HCT116 (cell line): ENCODE measurements around the gene ATOX1. TPM values are rescaled to one million over a fixed set of nuclear protein-coding genes. Genes with fewer than 3 reads are reported as not detected.

Experiments
- ATAC-seq: fragments of 200-7000 bp; cut with Tn5 transposase; 2 replicates; pipeline ENCODE4 v1.9.1; 2020; ENCODE audit warnings: mild to moderate bottlenecking, moderate library complexity
- BruUV-seq: library from RNA; stranded (reverse); fragments of 400-500 nt; replicated peaks from 2 replicates; lab custom pipeline; 2021; lab: Mats Ljungman, UMichigan
- CTCF ChIA-PET: fragments of 300-600 bp; sonication (Branson Sonifier 250); formaldehyde crosslinking; loops from one replicate; lab custom pipeline; 2021; ENCODE audit warnings: antibody characterized with exemption; lab: Charles Lee
- POLR2A ChIA-PET: fragments of 300-600, 350-600 bp; sonication (Branson Sonifier 250); formaldehyde crosslinking; loops from one replicate; lab custom pipeline; 2021; ENCODE audit warnings: antibody characterized with exemption; lab: Charles Lee
- RAD21 ChIA-PET, 2 experiments: fragments of 300-600 bp; sonication (Branson Sonifier 250); formaldehyde crosslinking; loops; one replicate each; lab custom pipeline; 2023; ENCODE audit warnings: low total read pairs in 2 of 2; ENCODE audit not compliant: uncharacterized antibody in 2 of 2, unreplicated experiment in 2 of 2, low non-redundant PET in 1 of 2; lab: Charles Lee
- DNase-seq: peaks from one replicate; pipeline ENCODE4 v3.0.0-alpha.2; 2010; ENCODE audit warnings: low read depth, low spot score
- H2AFZ ChIP-seq: fragments of 200-600 bp; shearing (Covaris generic), sonication (generic); 2 replicates; pipeline ENCODE4 v1.6.1; 2017; ENCODE audit warnings: low read depth, mixed run types, mixed read lengths, antibody characterized with exemption, low read length; ENCODE audit not compliant: poor library complexity, severe bottlenecking
- H3K27ac ChIP-seq: 2 replicates; pipeline ENCODE4 v1.5.1; 2012; ENCODE audit warnings: low read depth, low read length
- H3K27me3 ChIP-seq: fragments of 200-600 bp; sonication (generic); 2 replicates; pipeline ENCODE4 v1.6.1; 2016; ENCODE audit warnings: mixed run types, low read length, mixed read lengths; ENCODE audit not compliant: insufficient read depth
- H3K36me3 ChIP-seq, 2 experiments: fragments of 200-500 bp in 1 of 2; fragments of 200-600 bp in 1 of 2; sonication (Bioruptor generic) in 1 of 2; sonication (generic) in 1 of 2; 2 replicates each; pipeline versions ENCODE4 v1.5.1 to v1.6.1; 2014 to 2016; ENCODE audit warnings: low read length in 2 of 2, inconsistent platforms in 1 of 2, mixed read lengths in 1 of 2, mixed run types in 1 of 2; ENCODE audit not compliant: insufficient read depth in 2 of 2, control insufficient read depth in 1 of 2
- H3K4me1 ChIP-seq, 2 experiments: fragments of 200-600 bp in 1 of 2; sonication (generic) in 1 of 2; 2 replicates each; pipeline versions ENCODE4 v1.5.1 to v1.6.1; 2012 to 2017; ENCODE audit warnings: low read length in 2 of 2, inconsistent platforms in 1 of 2, mild to moderate bottlenecking in 1 of 2, mixed read lengths in 1 of 2, mixed run types in 1 of 2, moderate library complexity in 1 of 2; ENCODE audit not compliant: insufficient read depth in 2 of 2, control insufficient read depth in 1 of 2
- H3K4me2 ChIP-seq: fragments of 200-600 bp; sonication (generic); 2 replicates; pipeline ENCODE4 v1.6.1; 2017; ENCODE audit warnings: mixed run types, low read length, mixed read lengths
- H3K4me3 ChIP-seq, 2 experiments: fragments of 200-600 bp in 1 of 2; sonication (generic) in 1 of 2; replicated peaks in 1 of 2; 2 replicates each; pipeline ENCODE4 v1.5.1; 2011 to 2016; ENCODE audit warnings: low read length in 2 of 2, control low read depth in 1 of 2, low read depth in 1 of 2, mild to moderate bottlenecking in 1 of 2, mixed read lengths in 1 of 2, mixed run types in 1 of 2
- H3K79me2 ChIP-seq: fragments of 200-600 bp; sonication (generic); 2 replicates; pipeline ENCODE4 v1.6.1; 2017; ENCODE audit warnings: mild to moderate bottlenecking, mixed run types, low read length, moderate library complexity, mixed read lengths; ENCODE audit not compliant: insufficient read depth
- H3K9ac ChIP-seq: fragments of 200-600 bp; sonication (generic); 2 replicates; pipeline ENCODE4 v1.6.1; 2016; ENCODE audit warnings: low read length, mixed read lengths
- H3K9me2 ChIP-seq: fragments of 200-600 bp; sonication (generic), shearing (Covaris generic); 2 replicates; pipeline ENCODE4 v1.6.1; 2017; ENCODE audit warnings: mixed run types, mild to moderate bottlenecking, moderate library complexity; ENCODE audit not compliant: insufficient read depth
- H3K9me3 ChIP-seq, 2 experiments: fragments of 200-500 bp in 1 of 2; fragments of 200-600 bp in 1 of 2; sonication (Bioruptor generic) in 1 of 2; sonication (generic) in 1 of 2; 2 replicates each; pipeline ENCODE4 v1.6.1; 2014 to 2017; ENCODE audit warnings: low read length in 2 of 2, mixed read lengths in 2 of 2, inconsistent platforms in 1 of 2, low read depth in 1 of 2, mild to moderate bottlenecking in 1 of 2, mixed run types in 1 of 2, moderate library complexity in 1 of 2; ENCODE audit not compliant: control insufficient read depth in 1 of 2, insufficient read depth in 1 of 2
- H4K20me1 ChIP-seq: fragments of 200-600 bp; sonication (generic), shearing (Covaris generic); 2 replicates; pipeline ENCODE4 v1.6.1; 2017; ENCODE audit warnings: mixed run types, mild to moderate bottlenecking, moderate library complexity; ENCODE audit not compliant: insufficient read depth
- CBX3 ChIP-seq: IDR thresholded peaks from 2 replicates; pipeline ENCODE4 v1.6.1; 2012; ENCODE audit warnings: low read depth
- CEBPB ChIP-seq: IDR thresholded peaks from 2 replicates; pipeline ENCODE4 v1.6.1; 2012; ENCODE audit warnings: low read depth
- EGR1 ChIP-seq: IDR thresholded peaks from 2 replicates; pipeline ENCODE4 v1.6.1; 2012; ENCODE audit warnings: low read depth
- EZH2 ChIP-seq: fragments of 200-600 bp; sonication (generic); IDR thresholded peaks from 2 replicates; pipeline ENCODE4 v1.6.1; 2017; ENCODE audit warnings: antibody characterized with exemption, mixed run types
- FOSL1 ChIP-seq: IDR thresholded peaks from 2 replicates; pipeline ENCODE4 v1.6.1; 2012; ENCODE audit warnings: low read depth
- JUND ChIP-seq: IDR thresholded peaks from 2 replicates; pipeline ENCODE4 v1.6.1; 2012
- POLR2A ChIP-seq: IDR thresholded peaks from 2 replicates; pipeline ENCODE4 v1.7.0; 2011; ENCODE audit warnings: borderline replicate concordance; ENCODE audit not compliant: insufficient read depth, insufficient read length; ENCODE audit errors: extremely low read depth
- RAD21 ChIP-seq: IDR thresholded peaks from 2 replicates; pipeline ENCODE4 v1.6.1; 2012; ENCODE audit warnings: low read depth, mild to moderate bottlenecking
- TCF7L2 ChIP-seq: IDR thresholded peaks from 2 replicates; pipeline ENCODE4 v1.7.0; 2011; ENCODE audit warnings: borderline replicate concordance, inconsistent platforms; ENCODE audit not compliant: insufficient read depth, insufficient read length; ENCODE audit errors: extremely low read depth
- intact Hi-C: fragments of 100-400 bp; cut with micrococcal nuclease; formaldehyde crosslinking; loops from 2 replicates; pipeline ENCODE4 v1.10.0; 2022
- total RNA-seq: library from RNA; stranded (reverse); gene quantifications from one replicate; pipeline ENCODE4 v1.2.1, GENCODE V29; 2021; ENCODE audit not compliant: unreplicated experiment
- TF ChIP-seq, protein P1 (sequence below): IDR thresholded peaks from 2 replicates; pipeline ENCODE4 v1.6.1; 2012
- TF ChIP-seq, protein P2 (sequence below): IDR thresholded peaks from 2 replicates; pipeline ENCODE4 v1.6.1; 2011; ENCODE audit warnings: mild to moderate bottlenecking, low read length, moderate library complexity; ENCODE audit not compliant: insufficient replicate concordance; ENCODE audit errors: extremely low read depth
- TF ChIP-seq, protein P3 (sequence below): IDR thresholded peaks from 2 replicates; pipeline ENCODE4 v1.6.1; 2012; ENCODE audit warnings: low read depth

The ATOX1 gene
- total RNA-seq, 1 experiment from 2014 or later, result 66.2 TPM

DNA sequence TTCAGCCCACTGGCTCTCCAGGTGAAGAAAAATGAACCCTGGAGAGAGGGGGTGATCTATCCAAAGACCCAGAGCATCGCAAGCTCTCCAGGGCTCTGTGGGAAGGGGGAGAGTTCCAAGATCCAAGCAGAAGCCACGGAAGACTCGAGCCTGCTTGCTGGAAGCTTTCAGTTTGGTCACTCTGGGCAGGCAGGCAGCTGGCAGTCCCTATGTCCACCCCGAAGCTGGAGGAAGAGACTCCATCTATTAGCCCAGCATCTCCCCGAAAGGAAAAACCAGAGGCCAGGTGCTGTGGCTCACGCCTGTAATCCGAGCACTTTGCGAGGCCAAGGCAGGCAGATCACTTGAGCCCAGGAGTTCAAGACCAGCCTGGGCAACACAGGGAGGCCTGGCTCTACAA, 61.0 kb downstream of the ATOX1 start:
- CTCF ChIA-PET, result no interaction called here
- RAD21 ChIA-PET, result no interaction called here
- Histone ChIP-seq H3K4me1 (peaks cover 6 to 22% of the 10 kb centered on the region in 2 experiments; a peak in 3 of 4 replicates), H3K27me3 (no peaks in the 10 kb centered on the region), H3K4me2 (no peak overlapping the region), H4K20me1 (no peaks in the 10 kb centered on the region), H3K9ac (no peak overlapping the region), H2AFZ (no peak overlapping the region), H3K4me3 (no peak overlapping the region), H3K9me3 (no peaks in the 10 kb centered on the region), H3K36me3 (no peaks in the 10 kb centered on the region), H3K27ac (no peak overlapping the region), H3K79me2 (no peaks in the 10 kb centered on the region), H3K9me2 (no peaks in the 10 kb centered on the region)
- TF ChIP-seq CBX3, result no peak
- TF ChIP-seq FOSL1, result no peak
- TF ChIP-seq TCF7L2, result no peak
- TF ChIP-seq POLR2A, result no peak
- TF ChIP-seq EGR1, result no peak
- TF ChIP-seq, protein P1, sequence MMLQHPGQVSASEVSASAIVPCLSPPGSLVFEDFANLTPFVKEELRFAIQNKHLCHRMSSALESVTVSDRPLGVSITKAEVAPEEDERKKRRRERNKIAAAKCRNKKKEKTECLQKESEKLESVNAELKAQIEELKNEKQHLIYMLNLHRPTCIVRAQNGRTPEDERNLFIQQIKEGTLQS, result no peak
- no peak for TF ChIP-seq RAD21
- TF ChIP-seq, protein P2, sequence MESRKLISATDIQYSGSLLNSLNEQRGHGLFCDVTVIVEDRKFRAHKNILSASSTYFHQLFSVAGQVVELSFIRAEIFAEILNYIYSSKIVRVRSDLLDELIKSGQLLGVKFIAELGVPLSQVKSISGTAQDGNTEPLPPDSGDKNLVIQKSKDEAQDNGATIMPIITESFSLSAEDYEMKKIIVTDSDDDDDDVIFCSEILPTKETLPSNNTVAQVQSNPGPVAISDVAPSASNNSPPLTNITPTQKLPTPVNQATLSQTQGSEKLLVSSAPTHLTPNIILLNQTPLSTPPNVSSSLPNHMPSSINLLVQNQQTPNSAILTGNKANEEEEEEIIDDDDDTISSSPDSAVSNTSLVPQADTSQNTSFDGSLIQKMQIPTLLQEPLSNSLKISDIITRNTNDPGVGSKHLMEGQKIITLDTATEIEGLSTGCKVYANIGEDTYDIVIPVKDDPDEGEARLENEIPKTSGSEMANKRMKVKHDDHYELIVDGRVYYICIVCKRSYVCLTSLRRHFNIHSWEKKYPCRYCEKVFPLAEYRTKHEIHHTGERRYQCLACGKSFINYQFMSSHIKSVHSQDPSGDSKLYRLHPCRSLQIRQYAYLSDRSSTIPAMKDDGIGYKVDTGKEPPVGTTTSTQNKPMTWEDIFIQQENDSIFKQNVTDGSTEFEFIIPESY, result no peak
- TF ChIP-seq, protein P3, sequence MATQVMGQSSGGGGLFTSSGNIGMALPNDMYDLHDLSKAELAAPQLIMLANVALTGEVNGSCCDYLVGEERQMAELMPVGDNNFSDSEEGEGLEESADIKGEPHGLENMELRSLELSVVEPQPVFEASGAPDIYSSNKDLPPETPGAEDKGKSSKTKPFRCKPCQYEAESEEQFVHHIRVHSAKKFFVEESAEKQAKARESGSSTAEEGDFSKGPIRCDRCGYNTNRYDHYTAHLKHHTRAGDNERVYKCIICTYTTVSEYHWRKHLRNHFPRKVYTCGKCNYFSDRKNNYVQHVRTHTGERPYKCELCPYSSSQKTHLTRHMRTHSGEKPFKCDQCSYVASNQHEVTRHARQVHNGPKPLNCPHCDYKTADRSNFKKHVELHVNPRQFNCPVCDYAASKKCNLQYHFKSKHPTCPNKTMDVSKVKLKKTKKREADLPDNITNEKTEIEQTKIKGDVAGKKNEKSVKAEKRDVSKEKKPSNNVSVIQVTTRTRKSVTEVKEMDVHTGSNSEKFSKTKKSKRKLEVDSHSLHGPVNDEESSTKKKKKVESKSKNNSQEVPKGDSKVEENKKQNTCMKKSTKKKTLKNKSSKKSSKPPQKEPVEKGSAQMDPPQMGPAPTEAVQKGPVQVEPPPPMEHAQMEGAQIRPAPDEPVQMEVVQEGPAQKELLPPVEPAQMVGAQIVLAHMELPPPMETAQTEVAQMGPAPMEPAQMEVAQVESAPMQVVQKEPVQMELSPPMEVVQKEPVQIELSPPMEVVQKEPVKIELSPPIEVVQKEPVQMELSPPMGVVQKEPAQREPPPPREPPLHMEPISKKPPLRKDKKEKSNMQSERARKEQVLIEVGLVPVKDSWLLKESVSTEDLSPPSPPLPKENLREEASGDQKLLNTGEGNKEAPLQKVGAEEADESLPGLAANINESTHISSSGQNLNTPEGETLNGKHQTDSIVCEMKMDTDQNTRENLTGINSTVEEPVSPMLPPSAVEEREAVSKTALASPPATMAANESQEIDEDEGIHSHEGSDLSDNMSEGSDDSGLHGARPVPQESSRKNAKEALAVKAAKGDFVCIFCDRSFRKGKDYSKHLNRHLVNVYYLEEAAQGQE, result no peak
- no peak for TF ChIP-seq CEBPB
- no peak for TF ChIP-seq JUND
- TF ChIP-seq EZH2, result no peak
- no peak for DNase-seq
- POLR2A ChIA-PET, result no interaction called here
- no TSS peak for BruUV-seq
- intact Hi-C loops, result no loop called here
- no peak for ATAC-seq
